ENCODE results near the gene VAPA.
"Not testable (repeated sequence)": the region's sequence is repeated elsewhere in the genome, so short reads cannot be mapped to it uniquely, and the experiment has no call there.

VAPA gene

GRCh38 chr18:9885170-9886004 is 28.4 kb upstream of the VAPA start, which contains the start of gene TXNDC2:
TXNDC2 (plus strand) TSS chr18:9885973; CDS start chr18:9886681, 708 bp downstream.
- DNase-seq (ENCODE audit: low read depth), result no peak
- H3K4me3 ChIP-seq (ENCODE audit: low read depth, low read length), result no peak within 1 kb of the TSS
- in situ Hi-C loops (cut with HindIII; ENCODE audit: low sequenced_read_pairs), result no loop called here
- TF ChIP-seq, protein P1, sequence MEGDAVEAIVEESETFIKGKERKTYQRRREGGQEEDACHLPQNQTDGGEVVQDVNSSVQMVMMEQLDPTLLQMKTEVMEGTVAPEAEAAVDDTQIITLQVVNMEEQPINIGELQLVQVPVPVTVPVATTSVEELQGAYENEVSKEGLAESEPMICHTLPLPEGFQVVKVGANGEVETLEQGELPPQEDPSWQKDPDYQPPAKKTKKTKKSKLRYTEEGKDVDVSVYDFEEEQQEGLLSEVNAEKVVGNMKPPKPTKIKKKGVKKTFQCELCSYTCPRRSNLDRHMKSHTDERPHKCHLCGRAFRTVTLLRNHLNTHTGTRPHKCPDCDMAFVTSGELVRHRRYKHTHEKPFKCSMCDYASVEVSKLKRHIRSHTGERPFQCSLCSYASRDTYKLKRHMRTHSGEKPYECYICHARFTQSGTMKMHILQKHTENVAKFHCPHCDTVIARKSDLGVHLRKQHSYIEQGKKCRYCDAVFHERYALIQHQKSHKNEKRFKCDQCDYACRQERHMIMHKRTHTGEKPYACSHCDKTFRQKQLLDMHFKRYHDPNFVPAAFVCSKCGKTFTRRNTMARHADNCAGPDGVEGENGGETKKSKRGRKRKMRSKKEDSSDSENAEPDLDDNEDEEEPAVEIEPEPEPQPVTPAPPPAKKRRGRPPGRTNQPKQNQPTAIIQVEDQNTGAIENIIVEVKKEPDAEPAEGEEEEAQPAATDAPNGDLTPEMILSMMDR (IDR thresholded peaks at IDR 0.05; ENCODE audit: low read depth, low read length, missing control alignments), result no peak

DNA sequence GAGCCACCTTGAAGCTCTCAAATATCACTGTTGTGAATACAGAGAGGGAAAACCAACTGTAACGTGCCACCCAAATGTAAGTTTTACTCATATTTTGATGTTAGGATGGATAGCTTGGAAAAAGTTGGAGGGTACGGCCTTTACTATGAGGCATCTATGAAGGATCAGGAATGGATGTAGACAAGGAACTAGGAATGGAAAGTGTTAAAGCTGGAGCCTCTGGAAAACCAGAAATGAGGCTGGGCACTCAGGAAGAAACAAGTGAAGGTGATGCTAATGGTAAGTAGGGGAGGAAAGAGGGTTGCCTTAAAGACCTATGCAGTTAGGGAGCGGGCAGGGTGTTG is 27.8 kb upstream of the VAPA start:
- no peak for DNase-seq (ENCODE audit: low read depth)
- H3K4me3 ChIP-seq (ENCODE audit: low read depth, low read length), result no peak overlapping the region
- in situ Hi-C loops (cut with HindIII; ENCODE audit: low sequenced_read_pairs), result no loop called here
- TF ChIP-seq, protein P1 (IDR thresholded peaks at IDR 0.05; ENCODE audit: low read depth, low read length, missing control alignments), result no peak

DNA sequence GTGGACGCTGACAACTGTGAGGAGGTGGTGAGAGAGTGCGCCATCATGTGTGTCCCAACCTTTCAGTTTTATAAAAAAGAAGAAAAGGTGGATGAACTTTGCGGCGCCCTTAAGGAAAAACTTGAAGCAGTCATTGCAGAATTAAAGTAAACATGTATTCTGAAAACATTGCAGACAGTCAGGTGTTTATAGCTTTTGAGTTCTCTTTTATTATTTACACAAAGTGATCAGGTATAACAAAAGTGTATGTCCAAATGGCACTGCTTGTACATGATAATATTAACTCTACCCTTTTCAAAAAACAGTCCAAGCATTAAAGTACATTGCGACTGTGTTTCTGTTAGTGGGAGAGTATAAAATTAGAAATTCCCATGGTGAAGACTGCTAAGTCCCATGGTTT is 25.8 kb upstream of the VAPA start:
- in situ Hi-C loops (cut with HindIII; ENCODE audit: low sequenced_read_pairs), result no loop called here

GRCh38 chr18:9890196-9890595 is 23.6 kb upstream of the VAPA start:
- in situ Hi-C loops (cut with HindIII; ENCODE audit: low sequenced_read_pairs), result no loop called here
- TF ChIP-seq, protein P1 (IDR thresholded peaks at IDR 0.05; ENCODE audit: low read depth, low read length, missing control alignments), result no peak
- DNase-seq (ENCODE audit: low read depth), result no peak
- H3K4me3 ChIP-seq (ENCODE audit: low read depth, low read length), result no peak overlapping the region

More for the DNA sequence above, 25.8 kb upstream of the VAPA start:
- DNase-seq (ENCODE audit: low read depth), result no peak
- TF ChIP-seq, protein P1 (IDR thresholded peaks at IDR 0.05; ENCODE audit: low read depth, low read length, missing control alignments), result no peak
- H3K4me3 ChIP-seq (ENCODE audit: low read depth, low read length), result no peak overlapping the region

DNA sequence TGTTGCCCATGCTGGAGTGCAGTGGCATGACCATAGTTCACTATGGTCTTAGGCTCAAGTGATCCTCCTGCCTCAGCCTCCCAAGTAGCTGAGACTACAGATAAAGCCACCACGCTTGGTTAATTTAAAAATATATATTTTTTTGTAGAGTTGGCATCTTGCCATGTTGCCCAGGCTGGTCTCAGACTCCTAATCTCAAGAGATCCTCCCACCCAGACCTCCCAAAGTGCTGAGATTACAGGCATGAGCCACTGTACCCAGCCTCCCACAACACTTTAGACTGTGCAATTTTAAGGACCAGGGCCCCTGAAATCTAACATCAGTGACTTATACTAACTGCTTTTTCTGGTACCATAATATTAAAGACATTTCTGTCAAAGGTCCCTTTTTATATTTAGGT is 22.9 kb upstream of the VAPA start:
- TF ChIP-seq, protein P1 (IDR thresholded peaks at IDR 0.05; ENCODE audit: low read depth, low read length, missing control alignments), result no peak
- no peak for DNase-seq (ENCODE audit: low read depth)
- in situ Hi-C loops (cut with HindIII; ENCODE audit: low sequenced_read_pairs), result no loop called here
- no peak overlapping the region for H3K4me3 ChIP-seq (ENCODE audit: low read depth, low read length)

DNA sequence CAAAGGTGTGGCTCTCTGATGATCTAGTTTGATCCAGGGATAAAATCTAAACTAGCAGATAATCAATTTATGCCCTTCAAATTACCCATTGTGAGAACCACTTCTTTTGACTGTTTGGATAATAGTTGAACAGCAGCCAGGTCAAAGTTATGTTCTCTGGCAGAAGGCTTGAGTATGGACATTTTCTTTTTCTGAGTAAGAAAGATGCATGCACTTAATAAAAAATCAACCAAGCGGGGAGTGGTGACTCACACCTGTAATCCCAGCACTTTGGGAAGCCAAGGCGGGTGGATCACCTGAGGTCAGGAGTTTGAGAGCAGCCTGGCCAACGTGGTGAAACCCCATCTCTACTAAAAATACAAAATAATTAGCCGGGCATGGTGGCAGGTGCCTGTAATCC is 22.3 kb upstream of the VAPA start:
- H3K4me3 ChIP-seq (ENCODE audit: low read depth, low read length); in situ Hi-C loops (cut with HindIII; ENCODE audit: low sequenced_read_pairs); DNase-seq (ENCODE audit: low read depth): not testable (repeated sequence)

GRCh38 chr18:9894454-9895068 is 19.3 kb upstream of the VAPA start:
- no peak overlapping the region for H3K4me3 ChIP-seq (ENCODE audit: low read depth, low read length)
- in situ Hi-C loops (cut with HindIII; ENCODE audit: low sequenced_read_pairs), result no loop called here
- no peak for DNase-seq (ENCODE audit: low read depth)
- TF ChIP-seq, protein P1 (IDR thresholded peaks at IDR 0.05; ENCODE audit: low read depth, low read length, missing control alignments), result no peak

Measured in astrocyte of the cerebellum (primary cell).